Fibroblast of skin of left quadriceps (primary cell): ENCODE results near the gene UPF3B.
"Not testable (repeated sequence)": the region's sequence is repeated elsewhere in the genome, so short reads cannot be mapped to it uniquely, and the experiment has no call there.

Source experiments
- DNase-seq, 2 experiments: peaks; one replicate each; pipeline ENCODE4 v3.0.0-alpha.2; 2013; ENCODE audit warnings: low read depth in 2 of 2

Gene UPF3B, protein sequence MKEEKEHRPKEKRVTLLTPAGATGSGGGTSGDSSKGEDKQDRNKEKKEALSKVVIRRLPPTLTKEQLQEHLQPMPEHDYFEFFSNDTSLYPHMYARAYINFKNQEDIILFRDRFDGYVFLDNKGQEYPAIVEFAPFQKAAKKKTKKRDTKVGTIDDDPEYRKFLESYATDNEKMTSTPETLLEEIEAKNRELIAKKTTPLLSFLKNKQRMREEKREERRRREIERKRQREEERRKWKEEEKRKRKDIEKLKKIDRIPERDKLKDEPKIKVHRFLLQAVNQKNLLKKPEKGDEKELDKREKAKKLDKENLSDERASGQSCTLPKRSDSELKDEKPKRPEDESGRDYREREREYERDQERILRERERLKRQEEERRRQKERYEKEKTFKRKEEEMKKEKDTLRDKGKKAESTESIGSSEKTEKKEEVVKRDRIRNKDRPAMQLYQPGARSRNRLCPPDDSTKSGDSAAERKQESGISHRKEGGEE

DNA sequence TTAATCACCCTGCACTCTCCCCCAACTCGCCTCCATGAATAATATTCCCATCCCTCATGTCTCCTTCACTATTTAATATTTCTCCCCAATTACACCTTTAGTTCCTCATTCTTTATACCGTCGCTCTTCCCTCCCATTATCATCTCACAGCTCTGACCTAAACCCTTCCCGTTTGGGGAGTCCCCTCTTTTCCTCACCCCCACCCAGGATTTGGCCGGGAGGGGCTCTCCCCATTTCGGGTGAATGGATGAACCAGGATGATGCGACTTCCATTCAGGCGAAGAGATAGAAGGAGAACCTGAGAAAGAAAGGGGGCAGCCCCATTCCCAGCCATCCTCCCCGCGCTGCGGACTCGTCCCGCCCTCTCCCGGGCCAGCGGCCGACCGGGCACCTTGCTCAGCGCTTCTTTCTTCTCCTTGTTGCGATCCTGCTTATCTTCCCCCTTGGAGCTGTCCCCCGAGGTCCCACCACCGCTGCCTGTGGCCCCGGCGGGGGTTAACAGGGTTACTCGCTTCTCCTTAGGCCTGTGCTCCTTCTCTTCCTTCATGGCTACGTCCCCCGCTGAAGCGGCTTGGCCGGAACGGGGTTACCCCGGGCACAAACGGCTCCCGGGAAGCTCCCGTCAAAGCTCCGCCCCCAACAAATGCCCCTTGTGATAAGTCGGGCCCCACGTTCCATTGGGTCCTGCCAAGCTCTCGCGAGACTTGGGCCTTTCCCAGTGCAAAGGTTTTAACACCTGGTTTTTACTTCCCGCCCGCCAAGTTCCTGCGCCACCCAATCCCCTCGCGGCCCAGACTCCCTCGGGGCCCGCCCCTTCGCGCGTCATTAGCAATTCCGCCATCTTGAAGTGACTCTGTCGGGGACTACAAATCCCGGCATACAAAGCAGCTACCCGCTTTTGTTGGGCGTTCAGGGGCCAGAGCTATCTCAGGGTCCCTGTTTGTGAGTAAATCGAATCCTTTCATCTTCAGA is at the start of gene UPF3B:
UPF3B (minus strand) TSS at position 582 of the 972 bp plus-strand sequence; CDS start at position 547, 35 bp downstream.
- peak; percentile 95 to 96 for DNase-seq

DNA sequence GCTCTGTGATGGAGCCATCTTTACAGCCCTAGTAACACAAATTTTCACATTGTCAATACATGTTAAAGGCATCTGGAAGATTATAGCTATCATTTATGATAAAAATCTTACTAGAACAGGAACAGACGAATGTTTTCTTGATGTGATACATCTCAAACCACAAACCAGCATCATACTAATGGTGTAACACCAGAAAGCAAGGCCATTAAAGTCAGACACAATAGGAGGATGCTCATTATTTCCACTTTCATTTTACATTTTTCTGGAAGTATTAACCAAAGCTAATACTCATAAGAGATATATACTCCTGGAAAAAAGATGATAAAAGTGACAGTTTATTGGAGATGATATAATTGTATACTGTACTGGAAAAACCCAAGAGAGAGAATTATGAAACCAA is 48.2 kb upstream of the UPF3B start:
- DNase-seq = no peak

DNA sequence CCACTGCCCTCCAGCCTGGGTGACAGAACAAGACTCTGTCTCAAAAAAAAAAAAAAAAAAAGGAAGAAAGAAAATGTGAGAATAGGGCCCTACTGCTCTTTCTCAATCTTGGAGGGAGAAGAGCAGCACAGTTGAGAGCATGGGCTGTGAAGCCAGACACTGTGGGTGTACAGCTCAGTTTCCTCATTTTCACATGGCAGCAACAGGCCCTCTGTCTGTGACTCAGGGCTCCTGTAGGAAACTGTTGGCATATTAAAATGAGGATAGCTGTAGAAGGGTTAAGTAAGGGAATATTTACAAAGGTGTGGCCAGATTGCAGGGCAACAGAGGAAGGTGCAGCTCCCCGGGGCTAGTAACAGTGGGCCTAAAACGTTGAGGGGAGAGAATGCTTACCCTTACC is 46.4 kb upstream of the UPF3B start:
- DNase-seq = no peak

DNA sequence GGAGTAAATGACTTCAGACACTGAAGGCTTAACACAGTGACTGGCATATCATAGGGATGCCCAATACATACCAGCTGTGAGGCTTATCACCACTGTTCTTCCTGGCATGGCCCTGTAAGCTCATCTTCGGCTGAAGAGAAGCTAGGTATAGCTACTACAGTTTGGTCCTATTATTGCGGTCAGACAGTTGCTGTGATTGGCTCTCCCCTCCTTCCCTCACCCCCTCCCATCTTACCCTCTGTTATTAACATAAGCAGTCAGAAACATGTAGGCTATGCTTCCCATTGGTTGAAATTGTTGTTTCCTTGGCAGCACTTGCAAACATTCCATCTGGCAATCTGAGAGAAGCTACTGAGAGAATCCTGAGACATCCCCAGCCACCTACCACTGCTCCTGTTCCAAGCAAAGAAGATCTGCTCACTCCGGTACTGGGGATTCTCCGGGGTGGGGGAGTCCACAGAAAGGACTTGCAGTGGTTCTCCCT is 43.1 kb upstream of the UPF3B start, which contains the start of gene AKAP14:
AKAP14 (plus strand) TSS at position 51 of the 484 bp plus-strand sequence. CDS start 7,331 bp downstream, outside the sequence.
- no peak for DNase-seq

DNA sequence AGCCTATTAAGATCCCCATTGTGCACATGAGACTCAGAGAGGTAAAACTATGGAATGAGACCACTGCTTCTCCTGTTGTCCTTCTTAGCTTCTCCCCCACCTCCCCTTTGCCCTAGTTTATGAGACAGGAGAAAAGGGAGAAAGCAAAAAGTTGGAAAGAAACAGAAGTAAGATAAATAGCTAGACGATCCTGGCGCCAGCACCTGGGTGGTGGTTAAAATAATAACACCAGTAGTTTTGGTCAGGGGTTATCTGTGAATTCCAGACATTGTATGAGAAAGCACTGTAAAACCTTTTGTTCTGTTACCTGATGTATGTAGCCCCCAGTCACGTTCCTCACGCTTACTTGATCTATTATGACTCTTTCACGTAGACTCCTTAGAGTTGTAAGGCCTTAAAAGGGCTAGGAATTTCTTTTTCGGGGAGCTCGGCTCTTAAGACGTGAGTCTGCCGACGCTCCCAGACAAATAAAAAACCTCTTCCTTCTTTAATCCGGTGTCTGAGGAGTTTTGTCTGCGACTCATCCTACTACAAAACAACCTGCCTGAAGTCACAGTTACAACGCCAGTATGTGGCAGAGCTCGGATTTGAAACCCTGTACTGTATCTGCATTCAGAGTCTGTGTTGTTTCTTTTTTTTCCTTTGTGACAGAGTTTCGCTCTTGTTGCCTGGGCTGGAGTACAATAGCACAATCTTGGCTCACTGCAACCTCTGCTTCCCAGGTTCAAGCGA is 39.4 kb upstream of the UPF3B start:
- not testable (repeated sequence) for DNase-seq

DNA sequence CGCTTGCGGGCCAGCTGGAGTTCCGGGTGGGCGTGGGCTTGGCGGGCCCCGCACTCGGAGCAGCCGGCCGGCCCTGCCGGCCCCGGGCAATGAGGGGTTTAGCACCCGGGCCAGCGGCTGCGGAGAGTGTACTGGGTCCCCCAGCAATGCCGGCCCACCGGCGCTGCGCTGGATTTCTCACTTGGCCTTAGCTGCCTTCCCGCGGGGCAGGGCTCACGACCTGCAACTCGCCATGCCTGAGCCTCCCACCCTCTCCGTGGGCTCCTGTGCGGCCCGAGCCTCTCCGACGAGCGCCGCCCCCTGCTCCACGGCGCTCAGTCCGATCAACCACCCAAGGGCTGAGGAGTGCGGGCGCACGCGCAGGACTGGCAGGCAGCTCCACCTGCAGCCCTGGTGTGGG is 37.9 kb upstream of the UPF3B start:
- not testable (repeated sequence) for DNase-seq

DNA sequence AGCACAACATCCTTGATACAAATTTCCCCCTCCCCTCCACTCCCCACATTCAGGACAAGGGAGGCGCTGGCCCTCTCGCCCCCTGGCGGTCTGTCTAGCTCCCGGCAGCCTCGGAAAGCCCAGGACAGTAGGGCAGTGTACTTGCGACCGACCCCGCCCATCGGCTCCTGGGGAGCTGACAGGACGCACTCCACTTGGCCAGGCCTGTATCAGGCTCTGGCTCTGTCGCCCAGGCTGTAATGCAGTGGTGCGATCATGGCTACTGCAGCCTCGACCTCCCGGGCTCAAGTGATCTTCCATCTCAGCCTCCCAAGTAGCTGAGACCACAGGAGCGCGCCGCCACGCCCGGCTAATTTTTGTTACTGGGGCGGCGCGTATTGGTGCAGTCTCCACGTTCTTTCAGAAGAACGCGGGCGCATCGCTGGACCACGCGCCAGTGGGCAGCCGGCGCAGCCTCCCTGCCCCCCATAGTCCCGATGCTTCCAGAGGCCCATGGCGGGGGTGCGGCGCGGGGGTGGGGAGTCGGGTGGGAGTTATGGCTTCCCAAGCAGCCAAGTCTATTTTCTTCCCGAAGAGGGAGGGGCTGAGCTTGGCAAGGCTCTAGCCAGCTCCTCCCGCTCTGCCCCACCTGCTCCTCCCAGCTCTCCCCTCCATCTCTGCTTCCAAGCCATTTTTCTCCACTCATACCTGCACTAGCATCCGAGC is 35.1 kb upstream of the UPF3B start:
- no peak for DNase-seq

DNA sequence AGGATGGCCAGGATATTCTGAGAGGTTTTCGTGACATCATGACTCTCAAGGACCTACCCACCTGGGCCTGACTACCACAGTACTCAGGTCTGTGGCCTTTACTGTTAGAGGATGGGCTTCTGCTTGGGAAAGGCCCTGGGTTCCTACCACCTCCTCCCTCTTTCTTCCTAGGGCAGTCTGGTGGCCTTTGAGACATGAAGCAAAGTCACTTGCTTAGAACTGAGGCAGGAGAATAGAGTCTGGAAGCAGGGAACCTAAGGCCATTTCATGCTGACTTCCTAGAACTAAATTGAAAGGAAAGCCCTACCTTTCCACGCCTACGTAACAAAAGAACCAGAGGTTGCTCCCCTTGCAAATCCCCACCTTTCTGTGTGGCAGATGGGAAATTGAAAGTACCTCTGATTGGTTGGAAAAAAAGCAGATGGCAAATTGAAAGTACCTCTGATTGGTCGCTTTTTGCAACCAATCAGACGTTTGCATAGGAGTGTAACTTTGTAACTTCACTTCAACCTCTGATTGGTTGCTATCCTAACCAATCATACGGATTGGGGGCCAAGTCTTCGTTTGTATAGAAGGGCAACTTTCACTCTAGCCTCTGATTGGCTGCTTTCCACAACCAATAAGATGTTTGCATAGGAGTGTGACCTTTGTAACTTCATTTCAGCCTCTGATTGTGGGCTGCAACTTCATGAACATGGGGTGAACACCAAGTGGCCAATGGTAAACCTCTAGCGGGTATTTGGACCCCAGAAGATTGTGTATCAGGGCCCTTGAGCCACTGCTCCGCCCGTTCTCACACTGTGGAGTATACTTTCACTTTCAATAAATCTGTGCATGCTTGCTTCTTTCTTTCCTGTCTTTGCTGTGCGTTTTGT is 33.0 kb upstream of the UPF3B start:
- no peak for DNase-seq

DNA sequence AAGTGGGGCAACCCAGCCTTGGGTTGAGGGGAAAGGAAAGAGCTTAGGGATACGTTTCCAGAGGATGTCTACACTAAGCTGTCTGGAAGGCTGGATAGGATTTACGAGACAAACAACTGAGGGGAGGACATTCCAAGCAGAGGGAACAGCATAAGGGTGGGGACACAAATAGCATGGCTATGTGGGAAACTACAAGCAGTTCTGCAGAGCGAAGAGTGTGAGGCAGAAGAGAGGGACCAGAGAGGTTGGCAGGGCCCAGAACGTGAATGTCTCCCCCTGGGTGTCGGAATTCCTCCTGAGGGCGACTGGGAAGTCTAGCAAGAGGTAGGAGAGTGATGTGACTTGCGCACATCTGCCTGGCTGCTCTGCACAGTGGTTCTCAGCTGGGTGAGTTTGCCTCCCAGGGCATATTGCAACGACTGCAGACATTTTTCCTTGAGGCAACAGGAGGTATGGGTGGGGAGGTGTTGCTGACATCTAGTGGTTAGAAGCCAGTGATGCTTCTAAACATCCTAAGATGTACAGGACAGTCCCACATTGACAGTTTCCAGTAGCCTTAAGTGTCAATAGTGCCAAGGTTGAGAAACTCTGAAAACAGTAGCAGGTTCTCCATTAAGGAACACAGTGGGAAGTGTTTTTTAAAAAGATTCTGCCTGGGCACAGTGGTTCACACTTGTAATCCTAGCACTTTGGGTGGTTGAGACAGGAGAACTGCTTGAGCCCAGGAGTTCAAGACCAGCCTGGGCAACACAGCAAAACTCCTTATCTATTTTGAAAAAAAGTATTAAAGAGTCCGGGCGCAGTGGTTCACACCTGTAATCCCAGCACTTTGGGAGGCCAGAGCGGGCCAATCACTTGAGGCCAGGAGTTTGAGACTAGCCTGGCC is 28.0 kb upstream of the UPF3B start:
- DNase-seq = no peak

DNA sequence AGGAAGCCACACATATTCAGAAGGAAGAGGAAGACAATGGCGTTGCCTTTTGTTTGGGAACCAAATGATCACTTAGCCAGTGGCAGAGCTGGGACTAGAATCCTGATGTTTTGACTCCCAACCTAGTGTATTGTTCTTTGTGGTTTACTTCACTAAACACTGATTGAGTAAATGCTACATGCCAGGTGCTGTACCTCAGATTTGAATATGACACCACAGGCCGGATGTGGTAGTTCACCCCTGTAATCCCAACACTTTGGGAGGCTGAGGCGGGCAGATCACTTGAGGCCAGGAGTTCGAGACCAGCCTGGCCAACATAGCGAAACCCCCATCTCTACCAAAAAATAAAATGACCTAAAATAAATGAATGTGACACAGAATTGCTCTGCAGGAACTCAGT is 27.3 kb upstream of the UPF3B start:
- DNase-seq = no peak

DNA sequence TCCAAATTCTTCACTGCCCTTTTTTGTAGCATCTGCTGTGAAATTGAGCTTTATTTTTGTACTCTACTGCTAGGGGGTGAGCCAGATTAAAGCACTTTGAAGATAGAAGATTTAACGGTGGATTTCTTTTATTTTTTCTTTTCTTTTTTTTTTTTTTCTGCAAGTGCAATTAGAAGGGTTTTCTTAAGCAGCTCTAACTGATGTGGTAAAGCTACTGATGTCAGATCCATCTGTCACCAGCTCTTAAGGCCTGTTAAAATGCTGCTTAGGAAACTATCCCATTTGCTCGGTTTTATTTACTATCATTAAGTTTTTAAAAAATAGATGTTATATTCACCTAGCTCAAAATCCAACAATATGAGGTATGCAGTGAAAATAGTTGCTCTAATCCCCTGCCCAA is 26.0 kb upstream of the UPF3B start:
- no peak for DNase-seq

DNA sequence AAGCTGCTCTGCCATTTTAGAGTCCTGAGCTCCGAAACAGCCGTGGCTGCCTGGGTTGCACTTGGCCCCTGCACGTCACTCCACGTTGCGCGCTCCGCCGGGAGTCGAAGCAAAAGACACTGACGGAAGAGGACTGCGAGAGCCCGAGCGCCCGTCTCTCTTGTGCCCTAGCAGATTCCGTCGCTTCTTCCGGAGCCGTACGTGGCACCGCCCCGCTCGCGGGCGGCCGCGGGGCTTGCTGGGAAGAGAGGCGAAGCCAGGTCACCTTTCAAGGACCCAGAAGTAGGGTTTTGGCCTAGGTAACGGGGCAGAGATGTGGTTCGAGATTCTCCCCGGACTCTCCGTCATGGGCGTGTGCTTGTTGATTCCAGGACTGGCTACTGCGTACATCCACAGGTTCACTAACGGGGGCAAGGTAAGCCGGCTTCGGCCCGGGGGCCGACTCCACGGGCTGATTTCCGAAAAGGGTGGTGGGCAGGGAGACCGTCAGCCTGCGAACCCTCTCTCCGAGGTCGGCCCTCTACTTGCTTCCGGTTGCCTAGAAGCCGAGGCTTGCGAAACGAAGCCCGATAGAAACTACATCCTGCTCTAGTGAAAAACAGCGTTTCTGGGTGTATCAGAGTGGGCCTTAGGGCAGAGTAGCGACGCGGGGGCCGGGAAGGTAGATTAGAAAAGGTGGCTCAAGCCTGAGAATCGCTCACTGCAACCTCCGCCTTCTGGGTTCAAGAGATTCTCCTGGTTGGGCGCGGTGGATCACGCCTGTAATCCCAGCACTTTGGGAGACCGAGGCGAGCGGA is 19.0 kb upstream of the UPF3B start, which contains the start of the genes NDUFA1 and RNF113A:
NDUFA1 (plus strand) TSS at position 234 of the 797 bp plus-strand sequence; CDS start at position 314, 80 bp downstream.
RNF113A (minus strand) TSS at position 135 of the 797 bp plus-strand sequence; CDS start at position 15, 120 bp downstream.
- peak; percentile 49 to 54 for DNase-seq

DNA sequence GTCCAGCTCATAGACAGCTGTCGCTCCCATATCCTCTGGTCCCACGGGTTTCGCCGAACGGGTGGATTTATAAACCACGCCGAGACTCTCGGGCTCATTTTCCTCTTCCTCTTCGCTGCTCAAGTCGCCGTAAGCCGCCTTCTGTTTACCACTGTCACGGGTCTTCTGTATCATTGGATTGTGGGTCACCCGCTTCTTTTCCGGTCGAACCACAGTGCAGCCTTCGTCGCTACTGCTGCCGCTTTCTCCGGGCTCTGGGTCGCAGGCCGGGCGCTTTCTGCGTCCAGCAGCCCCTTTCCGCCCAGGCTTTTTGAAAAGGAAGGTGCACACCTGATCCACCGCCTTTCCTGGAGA is 18.5 kb upstream of the UPF3B start:
- no peak for DNase-seq

DNA sequence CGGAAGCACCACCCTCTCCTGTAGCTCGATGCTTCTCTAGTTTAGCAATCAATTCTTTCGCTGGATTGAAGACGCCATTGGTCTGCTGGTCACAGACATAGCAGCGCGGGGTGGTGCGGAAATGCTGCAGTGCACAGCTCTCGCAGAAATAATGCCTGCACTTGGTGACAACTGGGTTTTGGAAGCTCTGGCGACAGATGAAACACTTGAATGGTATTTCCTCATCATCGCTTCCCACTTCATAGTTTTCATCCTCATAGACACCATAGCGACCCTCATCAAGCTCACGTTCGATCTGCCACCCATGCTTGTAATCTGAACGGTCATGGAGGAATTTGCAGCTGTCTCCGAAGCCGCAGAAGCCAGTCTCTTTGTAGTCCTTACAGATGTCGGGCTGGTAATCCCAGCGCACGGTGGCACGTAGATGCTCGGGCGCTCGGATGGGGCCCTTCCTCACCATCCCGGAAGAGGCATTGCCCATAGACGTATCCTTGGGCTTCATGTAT is 17.9 kb upstream of the UPF3B start:
- no peak for DNase-seq

DNA sequence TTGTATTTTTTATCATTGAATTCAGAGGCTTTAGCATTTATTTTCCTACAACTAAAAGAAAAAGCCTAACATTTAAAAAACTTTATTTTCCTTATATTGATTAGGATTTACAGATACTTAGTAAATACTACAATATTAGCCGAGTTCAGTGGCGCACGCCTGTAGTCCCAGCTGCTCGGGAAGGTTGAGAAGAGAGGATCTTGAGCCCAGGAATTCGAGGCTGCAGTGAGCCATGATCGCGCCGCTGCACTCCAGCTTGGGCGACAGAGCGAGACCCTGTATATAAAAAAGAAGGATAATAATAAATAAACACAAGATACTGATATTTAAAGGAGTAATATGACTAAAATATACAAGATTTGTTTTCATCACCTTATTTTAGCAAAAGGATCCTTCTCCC is 681 bp upstream of the UPF3B start:
- no peak for DNase-seq

DNA sequence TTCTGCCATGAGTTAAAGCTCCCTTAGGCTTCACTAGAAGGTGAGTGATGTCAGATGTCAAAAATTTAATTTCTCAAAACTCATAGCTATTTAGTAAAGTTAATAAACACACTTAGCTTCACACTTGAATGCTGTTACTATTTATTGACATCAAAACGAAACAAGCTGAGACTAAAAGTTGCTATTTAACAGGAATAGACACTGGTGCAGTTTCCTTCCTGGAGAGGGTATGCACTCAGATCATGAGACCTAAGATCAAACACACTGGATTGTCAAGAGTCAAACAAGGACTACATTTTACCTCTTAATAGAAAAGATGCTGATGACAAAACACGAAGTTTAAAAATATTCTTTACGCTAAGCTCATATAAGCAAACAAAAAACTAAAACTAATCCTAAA is 18.9 kb downstream of the UPF3B start:
- DNase-seq = no peak

DNA sequence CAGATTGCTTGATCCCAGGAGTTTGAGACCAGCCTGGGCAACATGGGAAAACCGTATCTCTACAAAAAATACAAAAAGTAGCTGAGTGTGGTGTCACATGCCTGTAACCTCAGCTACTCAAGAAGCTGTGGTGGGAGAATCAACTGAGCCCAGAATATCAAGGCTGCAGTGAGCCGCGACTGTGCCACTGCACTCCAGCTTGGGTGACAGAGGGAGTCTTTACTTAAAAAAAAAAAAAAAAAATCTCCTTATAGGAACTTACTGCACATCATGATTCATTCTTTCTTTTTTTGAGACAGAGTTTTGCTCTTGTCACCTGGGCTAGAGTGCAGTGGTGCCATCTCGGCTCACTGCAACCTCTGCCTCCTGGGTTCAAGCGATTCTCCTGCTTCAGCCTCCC is 24.3 kb downstream of the UPF3B start:
- DNase-seq = no peak
